Measurements from ENCODE around the gene PEAK3.

PEAK3 gene

GRCh38 chr19:2315121-2315817 is 33.3 kb upstream of the PEAK3 start:
- no peak for DNase-seq

- DNase-seq, result no peak
Observed at GRCh38 chr19:2312820-2313501, 31.0 kb upstream of the PEAK3 start.

GRCh38 chr19:2311093-2311492 is 29.1 kb upstream of the PEAK3 start:
- DNase-seq, result no peak

GRCh38 chr19:2309734-2310362 is 27.9 kb upstream of the PEAK3 start:
- DNase-seq, result no peak

GRCh38 chr19:2308114-2308556 is 26.2 kb upstream of the PEAK3 start, which contains the start of gene LINGO3:
TSS of gene LINGO3 (minus strand) at chr19:2308154. CDS start at chr19:2291776, 16,378 bp downstream.
- no peak for DNase-seq

GRCh38 chr19:2307518-2308012 is 25.6 kb upstream of the PEAK3 start:
- no peak for DNase-seq

- DNase-seq, result no peak
Observed at GRCh38 chr19:2306971-2307370, 25.0 kb upstream of the PEAK3 start.

GRCh38 chr19:2306281-2306806 is 24.4 kb upstream of the PEAK3 start:
- DNase-seq, result no peak

GRCh38 chr19:2305452-2306280 is 23.7 kb upstream of the PEAK3 start:
- DNase-seq, result no peak

GRCh38 chr19:2303211-2303798 is 21.3 kb upstream of the PEAK3 start:
- no peak for DNase-seq

GRCh38 chr19:2302319-2303210 is 20.6 kb upstream of the PEAK3 start:
- peak in 1 of 2 experiments; percentile 20 for DNase-seq

GRCh38 chr19:2300533-2300932 is 18.6 kb upstream of the PEAK3 start:
- no peak for DNase-seq

- DNase-seq, result no peak
Observed at GRCh38 chr19:2296141-2296540, 14.2 kb upstream of the PEAK3 start.

- DNase-seq, result no peak
Observed at GRCh38 chr19:2294687-2295335, 12.8 kb upstream of the PEAK3 start.

GRCh38 chr19:2291185-2291751 is 9.3 kb upstream of the PEAK3 start:
- DNase-seq, result no peak

- no peak for DNase-seq
Observed at GRCh38 chr19:2290441-2291184, 8.6 kb upstream of the PEAK3 start.

GRCh38 chr19:2289714-2290435 is 7.9 kb upstream of the PEAK3 start:
- peak; percentile 29 to 32 for DNase-seq

- no peak for DNase-seq
Observed at GRCh38 chr19:2288818-2289713, 7.1 kb upstream of the PEAK3 start.
